Ishikawa (cell line): ENCODE results near the gene SLC35G3.
"Not testable (repeated sequence)": the region's sequence is repeated elsewhere in the genome, so short reads cannot be mapped to it uniquely, and the experiment has no call there.

Source experiments
- RAD21 ChIP-seq: IDR thresholded peaks from 2 replicates; pipeline ENCODE4 v1.6.1; 2012; ENCODE audit warnings: low read depth
- REST ChIP-seq: IDR thresholded peaks from 2 replicates; pipeline ENCODE4 v1.6.1; 2012; ENCODE audit warnings: low read depth, mild to moderate bottlenecking
- TCF12 ChIP-seq: IDR thresholded peaks from 2 replicates; pipeline ENCODE4 v1.6.1; 2012; ENCODE audit warnings: low read depth

- not testable (repeated sequence) for TF ChIP-seq REST, TCF12, RAD21
Observed at GRCh38 chr17:35194001-35194400, at the start of gene SLC35G3.
